GM12865 (cell line): ENCODE measurements around the gene OSTC.

Experiments used
- DNase-seq: peaks from one replicate; pipeline ENCODE4 v3.0.0; 2010; ENCODE audit warnings: low read depth
- H3K4me3 ChIP-seq: 2 replicates; pipeline ENCODE4 v1.5.1; 2011; ENCODE audit warnings: mild to moderate bottlenecking, low read depth, low read length, control low read depth
- CTCF ChIP-seq: IDR thresholded peaks from 2 replicates; pipeline ENCODE4 v1.5.1; 2011; ENCODE audit warnings: low read length, control low read depth, low read depth, inconsistent platforms; ENCODE audit not compliant: insufficient read depth; ENCODE audit errors: missing control alignments

OSTC gene

GRCh38 chr4:108650212-108651013 is at the start of gene OSTC:
OSTC (plus strand) TSS chr4:108650599; CDS start chr4:108650656, 57 bp downstream.
- no peak for TF ChIP-seq CTCF
- H3K4me3 ChIP-seq = peak within 1 kb of the TSS; percentile 71
- peak; percentile 95 for DNase-seq

GRCh38 chr4:108601106-108601505 is 49.3 kb upstream of the OSTC start:
- H3K4me3 ChIP-seq = no peak overlapping the region
- DNase-seq = no peak
- TF ChIP-seq CTCF = no peak

- H3K4me3 ChIP-seq = no peak overlapping the region
- TF ChIP-seq CTCF = no peak
- DNase-seq = no peak
These were observed 48.9 kb upstream of the OSTC start for GRCh38 chr4:108601532-108601931.

GRCh38 chr4:108602163-108602562 is 48.2 kb upstream of the OSTC start:
- DNase-seq = no peak
- no peak for TF ChIP-seq CTCF
- no peak overlapping the region for H3K4me3 ChIP-seq

- no peak for TF ChIP-seq CTCF
- H3K4me3 ChIP-seq = no peak overlapping the region
- DNase-seq = no peak
These were observed 43.2 kb upstream of the OSTC start for GRCh38 chr4:108607079-108607815.

- H3K4me3 ChIP-seq = no peak overlapping the region
- TF ChIP-seq CTCF = no peak
- DNase-seq = no peak
These were observed 39.0 kb upstream of the OSTC start for GRCh38 chr4:108611365-108611764.
